GM23338 (cell line): ENCODE data around the gene ANTXR2.

ENCODE experiments used
- CREB1 ChIP-seq: fragments of 250-450 bp; sonication (Bioruptor Pico); IDR thresholded peaks from 2 replicates; pipeline ENCODE4 v1.5.0; 2020; ENCODE audit warnings: low read depth, mild to moderate bottlenecking, moderate library complexity
- EZH2 ChIP-seq: fragments of 200-600 bp; sonication (generic); IDR thresholded peaks from one replicate; pipeline ENCODE4 v1.8.0; 2017; ENCODE audit warnings: antibody characterized with exemption, mild to moderate bottlenecking, low read depth; ENCODE audit not compliant: unreplicated experiment
- EZH2phosphoT487 ChIP-seq: fragments of 200-600 bp; sonication (generic); IDR thresholded peaks from one replicate; pipeline ENCODE4 v1.8.1; 2018; ENCODE audit warnings: antibody characterized with exemption; ENCODE audit not compliant: unreplicated experiment
- NANOG ChIP-seq: IDR thresholded peaks from 2 replicates; pipeline ENCODE4 v1.6.1; 2016; ENCODE audit warnings: antibody characterized with exemption, borderline replicate concordance
- POLR2AphosphoS5 ChIP-seq: IDR thresholded peaks from 2 replicates; pipeline ENCODE4 v1.6.1; 2016; ENCODE audit warnings: antibody characterized with exemption, low read depth
- ZNF331 ChIP-seq: fragments of 250-450 bp; sonication (Bioruptor Pico); IDR thresholded peaks from 2 replicates; pipeline ENCODE4 v1.5.0; 2020; ENCODE audit warnings: low read depth, mild to moderate bottlenecking, moderate library complexity
- TF ChIP-seq, protein P1 (sequence below), 2 experiments: fragments of 200-600 bp in 1 of 2; sonication (generic) in 1 of 2; conservative IDR thresholded peaks; 2 replicates each; pipeline versions ENCODE4 v1.5.1 to v1.6.1; 2016 to 2017; ENCODE audit warnings: antibody characterized with exemption in 2 of 2, low read depth in 2 of 2, mild to moderate bottlenecking in 2 of 2, moderate library complexity in 1 of 2
- TF ChIP-seq, protein P2 (sequence below): fragments of 250-450 bp; sonication (Bioruptor Pico); IDR thresholded peaks from 2 replicates; pipeline ENCODE4 v1.5.0; 2020; ENCODE audit warnings: mild to moderate bottlenecking, moderate library complexity
- TF ChIP-seq, protein P3 (sequence below): IDR thresholded peaks from one replicate; pipeline ENCODE4 v1.6.1; 2018; ENCODE audit warnings: antibody characterized with exemption; ENCODE audit not compliant: unreplicated experiment
- TF ChIP-seq, protein P4 (sequence below): IDR thresholded peaks from 2 replicates; pipeline ENCODE4 v1.6.1; 2016; ENCODE audit warnings: antibody characterized with exemption

GRCh38 chr4:80113615-80114014 lies 40.6 kb upstream of the ANTXR2 start:
- TF ChIP-seq, protein P1, sequence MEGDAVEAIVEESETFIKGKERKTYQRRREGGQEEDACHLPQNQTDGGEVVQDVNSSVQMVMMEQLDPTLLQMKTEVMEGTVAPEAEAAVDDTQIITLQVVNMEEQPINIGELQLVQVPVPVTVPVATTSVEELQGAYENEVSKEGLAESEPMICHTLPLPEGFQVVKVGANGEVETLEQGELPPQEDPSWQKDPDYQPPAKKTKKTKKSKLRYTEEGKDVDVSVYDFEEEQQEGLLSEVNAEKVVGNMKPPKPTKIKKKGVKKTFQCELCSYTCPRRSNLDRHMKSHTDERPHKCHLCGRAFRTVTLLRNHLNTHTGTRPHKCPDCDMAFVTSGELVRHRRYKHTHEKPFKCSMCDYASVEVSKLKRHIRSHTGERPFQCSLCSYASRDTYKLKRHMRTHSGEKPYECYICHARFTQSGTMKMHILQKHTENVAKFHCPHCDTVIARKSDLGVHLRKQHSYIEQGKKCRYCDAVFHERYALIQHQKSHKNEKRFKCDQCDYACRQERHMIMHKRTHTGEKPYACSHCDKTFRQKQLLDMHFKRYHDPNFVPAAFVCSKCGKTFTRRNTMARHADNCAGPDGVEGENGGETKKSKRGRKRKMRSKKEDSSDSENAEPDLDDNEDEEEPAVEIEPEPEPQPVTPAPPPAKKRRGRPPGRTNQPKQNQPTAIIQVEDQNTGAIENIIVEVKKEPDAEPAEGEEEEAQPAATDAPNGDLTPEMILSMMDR (conservative IDR thresholded peaks at IDR 0.05; ENCODE audit: low read depth in 2 of 2) = no peak
- TF ChIP-seq EZH2phosphoT487 = no peak
- TF ChIP-seq EZH2 = no peak
- TF ChIP-seq, protein P2, sequence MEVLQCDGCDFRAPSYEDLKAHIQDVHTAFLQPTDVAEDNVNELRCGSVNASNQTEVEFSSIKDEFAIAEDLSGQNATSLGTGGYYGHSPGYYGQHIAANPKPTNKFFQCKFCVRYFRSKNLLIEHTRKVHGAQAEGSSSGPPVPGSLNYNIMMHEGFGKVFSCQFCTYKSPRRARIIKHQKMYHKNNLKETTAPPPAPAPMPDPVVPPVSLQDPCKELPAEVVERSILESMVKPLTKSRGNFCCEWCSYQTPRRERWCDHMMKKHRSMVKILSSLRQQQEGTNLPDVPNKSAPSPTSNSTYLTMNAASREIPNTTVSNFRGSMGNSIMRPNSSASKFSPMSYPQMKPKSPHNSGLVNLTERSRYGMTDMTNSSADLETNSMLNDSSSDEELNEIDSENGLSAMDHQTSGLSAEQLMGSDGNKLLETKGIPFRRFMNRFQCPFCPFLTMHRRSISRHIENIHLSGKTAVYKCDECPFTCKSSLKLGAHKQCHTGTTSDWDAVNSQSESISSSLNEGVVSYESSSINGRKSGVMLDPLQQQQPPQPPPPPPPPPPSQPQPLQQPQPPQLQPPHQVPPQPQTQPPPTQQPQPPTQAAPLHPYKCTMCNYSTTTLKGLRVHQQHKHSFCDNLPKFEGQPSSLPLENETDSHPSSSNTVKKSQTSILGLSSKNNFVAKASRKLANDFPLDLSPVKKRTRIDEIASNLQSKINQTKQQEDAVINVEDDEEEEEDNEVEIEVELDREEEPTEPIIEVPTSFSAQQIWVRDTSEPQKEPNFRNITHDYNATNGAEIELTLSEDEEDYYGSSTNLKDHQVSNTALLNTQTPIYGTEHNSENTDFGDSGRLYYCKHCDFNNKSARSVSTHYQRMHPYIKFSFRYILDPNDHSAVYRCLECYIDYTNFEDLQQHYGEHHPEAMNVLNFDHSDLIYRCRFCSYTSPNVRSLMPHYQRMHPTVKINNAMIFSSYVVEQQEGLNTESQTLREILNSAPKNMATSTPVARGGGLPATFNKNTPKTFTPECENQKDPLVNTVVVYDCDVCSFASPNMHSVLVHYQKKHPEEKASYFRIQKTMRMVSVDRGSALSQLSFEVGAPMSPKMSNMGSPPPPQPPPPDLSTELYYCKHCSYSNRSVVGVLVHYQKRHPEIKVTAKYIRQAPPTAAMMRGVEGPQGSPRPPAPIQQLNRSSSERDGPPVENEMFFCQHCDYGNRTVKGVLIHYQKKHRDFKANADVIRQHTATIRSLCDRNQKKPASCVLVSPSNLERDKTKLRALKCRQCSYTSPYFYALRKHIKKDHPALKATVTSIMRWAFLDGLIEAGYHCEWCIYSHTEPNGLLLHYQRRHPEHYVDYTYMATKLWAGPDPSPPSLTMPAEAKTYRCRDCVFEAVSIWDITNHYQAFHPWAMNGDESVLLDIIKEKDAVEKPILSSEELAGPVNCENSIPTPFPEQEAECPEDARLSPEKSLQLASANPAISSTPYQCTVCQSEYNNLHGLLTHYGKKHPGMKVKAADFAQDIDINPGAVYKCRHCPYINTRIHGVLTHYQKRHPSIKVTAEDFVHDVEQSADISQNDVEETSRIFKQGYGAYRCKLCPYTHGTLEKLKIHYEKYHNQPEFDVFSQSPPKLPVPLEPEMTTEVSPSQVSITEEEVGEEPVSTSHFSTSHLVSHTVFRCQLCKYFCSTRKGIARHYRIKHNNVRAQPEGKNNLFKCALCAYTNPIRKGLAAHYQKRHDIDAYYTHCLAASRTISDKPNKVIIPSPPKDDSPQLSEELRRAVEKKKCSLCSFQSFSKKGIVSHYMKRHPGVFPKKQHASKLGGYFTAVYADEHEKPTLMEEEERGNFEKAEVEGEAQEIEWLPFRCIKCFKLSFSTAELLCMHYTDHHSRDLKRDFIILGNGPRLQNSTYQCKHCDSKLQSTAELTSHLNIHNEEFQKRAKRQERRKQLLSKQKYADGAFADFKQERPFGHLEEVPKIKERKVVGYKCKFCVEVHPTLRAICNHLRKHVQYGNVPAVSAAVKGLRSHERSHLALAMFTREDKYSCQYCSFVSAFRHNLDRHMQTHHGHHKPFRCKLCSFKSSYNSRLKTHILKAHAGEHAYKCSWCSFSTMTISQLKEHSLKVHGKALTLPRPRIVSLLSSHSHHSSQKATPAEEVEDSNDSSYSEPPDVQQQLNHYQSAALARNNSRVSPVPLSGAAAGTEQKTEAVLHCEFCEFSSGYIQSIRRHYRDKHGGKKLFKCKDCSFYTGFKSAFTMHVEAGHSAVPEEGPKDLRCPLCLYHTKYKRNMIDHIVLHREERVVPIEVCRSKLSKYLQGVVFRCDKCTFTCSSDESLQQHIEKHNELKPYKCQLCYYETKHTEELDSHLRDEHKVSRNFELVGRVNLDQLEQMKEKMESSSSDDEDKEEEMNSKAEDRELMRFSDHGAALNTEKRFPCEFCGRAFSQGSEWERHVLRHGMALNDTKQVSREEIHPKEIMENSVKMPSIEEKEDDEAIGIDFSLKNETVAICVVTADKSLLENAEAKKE = no peak
- TF ChIP-seq, protein P3, sequence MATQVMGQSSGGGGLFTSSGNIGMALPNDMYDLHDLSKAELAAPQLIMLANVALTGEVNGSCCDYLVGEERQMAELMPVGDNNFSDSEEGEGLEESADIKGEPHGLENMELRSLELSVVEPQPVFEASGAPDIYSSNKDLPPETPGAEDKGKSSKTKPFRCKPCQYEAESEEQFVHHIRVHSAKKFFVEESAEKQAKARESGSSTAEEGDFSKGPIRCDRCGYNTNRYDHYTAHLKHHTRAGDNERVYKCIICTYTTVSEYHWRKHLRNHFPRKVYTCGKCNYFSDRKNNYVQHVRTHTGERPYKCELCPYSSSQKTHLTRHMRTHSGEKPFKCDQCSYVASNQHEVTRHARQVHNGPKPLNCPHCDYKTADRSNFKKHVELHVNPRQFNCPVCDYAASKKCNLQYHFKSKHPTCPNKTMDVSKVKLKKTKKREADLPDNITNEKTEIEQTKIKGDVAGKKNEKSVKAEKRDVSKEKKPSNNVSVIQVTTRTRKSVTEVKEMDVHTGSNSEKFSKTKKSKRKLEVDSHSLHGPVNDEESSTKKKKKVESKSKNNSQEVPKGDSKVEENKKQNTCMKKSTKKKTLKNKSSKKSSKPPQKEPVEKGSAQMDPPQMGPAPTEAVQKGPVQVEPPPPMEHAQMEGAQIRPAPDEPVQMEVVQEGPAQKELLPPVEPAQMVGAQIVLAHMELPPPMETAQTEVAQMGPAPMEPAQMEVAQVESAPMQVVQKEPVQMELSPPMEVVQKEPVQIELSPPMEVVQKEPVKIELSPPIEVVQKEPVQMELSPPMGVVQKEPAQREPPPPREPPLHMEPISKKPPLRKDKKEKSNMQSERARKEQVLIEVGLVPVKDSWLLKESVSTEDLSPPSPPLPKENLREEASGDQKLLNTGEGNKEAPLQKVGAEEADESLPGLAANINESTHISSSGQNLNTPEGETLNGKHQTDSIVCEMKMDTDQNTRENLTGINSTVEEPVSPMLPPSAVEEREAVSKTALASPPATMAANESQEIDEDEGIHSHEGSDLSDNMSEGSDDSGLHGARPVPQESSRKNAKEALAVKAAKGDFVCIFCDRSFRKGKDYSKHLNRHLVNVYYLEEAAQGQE = no peak
- no peak for TF ChIP-seq CREB1 (CRISPR knock-in tag)
- no peak for TF ChIP-seq POLR2AphosphoS5
- TF ChIP-seq NANOG = no peak
- no peak for TF ChIP-seq ZNF331
- TF ChIP-seq, protein P4, sequence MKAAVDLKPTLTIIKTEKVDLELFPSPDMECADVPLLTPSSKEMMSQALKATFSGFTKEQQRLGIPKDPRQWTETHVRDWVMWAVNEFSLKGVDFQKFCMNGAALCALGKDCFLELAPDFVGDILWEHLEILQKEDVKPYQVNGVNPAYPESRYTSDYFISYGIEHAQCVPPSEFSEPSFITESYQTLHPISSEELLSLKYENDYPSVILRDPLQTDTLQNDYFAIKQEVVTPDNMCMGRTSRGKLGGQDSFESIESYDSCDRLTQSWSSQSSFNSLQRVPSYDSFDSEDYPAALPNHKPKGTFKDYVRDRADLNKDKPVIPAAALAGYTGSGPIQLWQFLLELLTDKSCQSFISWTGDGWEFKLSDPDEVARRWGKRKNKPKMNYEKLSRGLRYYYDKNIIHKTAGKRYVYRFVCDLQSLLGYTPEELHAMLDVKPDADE = no peak
